ENCODE measurements around the gene AEBP2. TPM values are rescaled to one million over a fixed set of nuclear protein-coding genes. Genes with fewer than 3 reads are reported as not detected.

The AEBP2 gene
- total and polyA plus RNA-seq, 2 donors (not counting 3 experiments of a cell fraction or from before 2014, with no cell fraction given): 8.8 to 42.2 TPM

DNA sequence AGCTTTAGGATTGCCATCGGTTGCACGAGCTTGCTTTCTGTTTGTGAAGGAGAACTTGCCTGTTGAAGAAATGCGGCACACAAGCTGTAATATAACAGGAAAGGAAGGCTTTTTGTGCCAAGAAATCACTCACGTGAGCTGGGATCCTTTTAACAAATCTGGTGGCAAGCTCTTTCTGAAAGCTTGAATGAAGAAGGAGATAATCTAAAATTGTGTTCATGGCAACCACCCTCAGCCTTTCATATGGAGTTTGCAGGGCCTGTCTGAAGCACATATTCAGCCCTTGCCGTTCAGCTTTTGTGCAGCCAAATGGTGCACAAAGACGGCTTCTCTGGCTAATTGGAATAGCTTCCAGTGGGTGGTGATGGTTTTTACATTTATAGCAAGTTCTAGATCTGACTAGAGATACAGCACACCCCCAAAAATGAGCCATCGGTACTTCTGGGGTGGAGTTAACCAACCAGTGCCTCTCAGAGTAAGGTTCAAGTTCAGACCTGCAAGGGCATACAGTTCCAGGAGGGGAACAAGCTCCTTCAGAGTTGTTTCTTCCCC lies 107.4 kb downstream of the AEBP2 start:
- peak; percentile 92 for DNase-seq (ENCODE audit: low read depth, low spot score)
- peak; percentile 84 for FAIRE-seq
- Histone ChIP-seq H3K27ac (ENCODE audit: insufficient read depth, low read depth, low read length) (peak overlapping the region; percentile 84), H3K79me2 (ENCODE audit: control insufficient read depth, insufficient read depth, low read length) (no peaks in the 10 kb centered on the region), H3K27me3 (ENCODE audit: control insufficient read depth in 2 of 2, insufficient read depth in 2 of 2, low read length in 2 of 2) (no peaks in the 10 kb centered on the region), H3K36me3 (ENCODE audit: control insufficient read depth in 2 of 2, extremely low read depth in 1 of 2, insufficient read depth in 2 of 2, low read length in 2 of 2) (no peaks in the 10 kb centered on the region), H4K20me1 (replicated peaks; ENCODE audit: control insufficient read depth, extremely low read depth, insufficient read depth, low read length) (no peaks in the 10 kb centered on the region), H3K9ac (replicated peaks; ENCODE audit: extremely low read depth, insufficient read depth, low read length) (peak overlapping the region; percentile 69), H2AFZ (ENCODE audit: low read depth, low read length) (peak overlapping the region; percentile 78), H3K4me2 (ENCODE audit: insufficient read depth, low read length) (peak overlapping the region; percentile 88), H3K4me3 (replicated peaks in 1 of 3; ENCODE audit: insufficient read depth in 1 of 3, low read depth in 1 of 3, low read length in 3 of 3) (peak overlapping the region in 1 of 3 experiments; percentile 22), H3K4me1 (ENCODE audit: control insufficient read depth, extremely low read depth, insufficient read depth, low read length) (peaks cover 23% of the 10 kb centered on the region), H3K9me3 (replicated peaks; ENCODE audit: control insufficient read depth, insufficient read depth, low read length) (no peaks in the 10 kb centered on the region), H3K9me1 (replicated peaks; ENCODE audit: control insufficient read depth, extremely low read depth, insufficient read depth, low read length) (no peaks in the 10 kb centered on the region)
- dilution Hi-C loops (cut with MboI; ENCODE audit: extremely low pct_ligation_motif_present, low sequenced_read_pairs): no loop called here
- TF ChIP-seq GATA2 (IDR thresholded peaks at IDR 0.05; ENCODE audit: insufficient read depth, insufficient read length, low read depth, low read length) (no peak), CTCF (IDR thresholded peaks at IDR 0.05; ENCODE audit: extremely low read depth in 1 of 2, insufficient read depth in 1 of 2, low read depth in 1 of 2, low read length in 2 of 2) (no peak), MYC (IDR thresholded peaks at IDR 0.05; ENCODE audit: low read depth, low read length) (no peak), FOS (IDR thresholded peaks at IDR 0.05; ENCODE audit: borderline replicate concordance, insufficient read depth, low read length) (no peak), POLR2A (IDR thresholded peaks at IDR 0.05; ENCODE audit: low read depth, low read length) (no peak), EZH2 (IDR thresholded peaks at IDR 0.05; ENCODE audit: borderline replicate concordance, low read depth, low read length, severe bottlenecking) (no peak), JUN (IDR thresholded peaks at IDR 0.05; ENCODE audit: borderline replicate concordance, insufficient read depth, insufficient read length, low read depth) (no peak), POLR2AphosphoS5 (IDR thresholded peaks at IDR 0.05; ENCODE audit: insufficient read depth, low read depth, low read length) (no peak), MAX (IDR thresholded peaks at IDR 0.05; ENCODE audit: insufficient read depth, insufficient read length) (no peak)
- CTCF ChIA-PET: interaction anchor here (1.1 to 2.9 kb wide), 9 partner anchors 10 to 193 kb away, joined by 4 to 19 read pairs (median 6); no protein-coding TSS in a partner anchor
- POLR2A ChIA-PET: interaction anchor here (0.6 to 1.5 kb wide), 4 partner anchors 19 to 119 kb away, joined by 3 to 5 read pairs (median 4); no protein-coding TSS in a partner anchor
- intact Hi-C loops (cut with micrococcal nuclease): loop anchor here (1.0 kb wide), 2 partner anchors 16 to 29 kb away; no protein-coding TSS in a partner anchor
- no TSS peak for BruUV-seq (replicated peaks)

All from endothelial cell of umbilical vein (primary cell).